Osteocyte (in vitro differentiated cells): ENCODE data around the gene CCDC142. TPM values are rescaled to one million over a fixed set of nuclear protein-coding genes. Genes with fewer than 3 reads are reported as not detected.

ENCODE experiments used
- DNase-seq: peaks from one replicate; pipeline ENCODE4 v3.0.0; 2021; ENCODE audit warnings: mixed read lengths; ENCODE audit not compliant: unreplicated experiment; ENCODE audit errors: extremely low spot score
- H3K27ac Mint-ChIP-seq: one replicate; pipeline ENCODE4 v1.8.0; 2021; ENCODE audit warnings: mild to moderate bottlenecking, mixed read lengths; ENCODE audit not compliant: unreplicated experiment
- H3K27me3 Mint-ChIP-seq: one replicate; pipeline ENCODE4 v1.8.0; 2021; ENCODE audit warnings: mixed read lengths; ENCODE audit not compliant: unreplicated experiment
- H3K36me3 Mint-ChIP-seq: one replicate; pipeline ENCODE4 v1.8.0; 2021; ENCODE audit warnings: mixed read lengths; ENCODE audit not compliant: unreplicated experiment
- H3K4me1 Mint-ChIP-seq: one replicate; pipeline ENCODE4 v1.8.0; 2021; ENCODE audit warnings: mixed read lengths; ENCODE audit not compliant: unreplicated experiment
- H3K4me3 Mint-ChIP-seq: one replicate; pipeline ENCODE4 v1.8.0; 2021; ENCODE audit warnings: mild to moderate bottlenecking, moderate library complexity, mixed read lengths; ENCODE audit not compliant: unreplicated experiment
- H3K9me3 Mint-ChIP-seq: one replicate; pipeline ENCODE4 v1.8.0; 2021; ENCODE audit warnings: mixed read lengths; ENCODE audit not compliant: unreplicated experiment
- CTCF ChIP-seq: fragments of 200-600 bp; sonication (generic); IDR thresholded peaks from 2 replicates; pipeline ENCODE4 v1.5.0; 2021; ENCODE audit warnings: antibody characterized with exemption, mild to moderate bottlenecking, moderate library complexity
- total RNA-seq: library from RNA; stranded (reverse); gene quantifications from 2 replicates; pipeline ENCODE4 v1.2.1, GENCODE V29; 2021

Gene CCDC142
- total RNA-seq, 1 donor from 2014 or later, result 20.6 TPM

- peak overlapping the region; percentile 99 for H3K4me3 Mint-ChIP-seq
- peak overlapping the region; percentile 98 for H3K27ac Mint-ChIP-seq
- DNase-seq, result no peak
- H3K36me3 Mint-ChIP-seq, result peaks cover 8% of the 10 kb centered on the region
- no peaks in the 10 kb centered on the region for H3K9me3 Mint-ChIP-seq
- H3K27me3 Mint-ChIP-seq, result no peaks in the 10 kb centered on the region
- no peak for TF ChIP-seq CTCF
- H3K4me1 Mint-ChIP-seq, result peaks cover 45% of the 10 kb centered on the region
Measured at GRCh38 chr2:74458938-74459363, 23.8 kb downstream of the CCDC142 start.

- Mint-ChIP-seq H3K4me1 (peaks cover 42% of the 10 kb centered on the region), H3K27ac (peak within 1 kb of the TSS; percentile 98), H3K27me3 (peaks cover under 1% of the 10 kb centered on the region), H3K9me3 (no peaks in the 10 kb centered on the region), H3K4me3 (peak within 1 kb of the TSS; percentile 99), H3K36me3 (peaks cover 8% of the 10 kb centered on the region)
- peak; percentile 100 for DNase-seq
- no peak for TF ChIP-seq CTCF
Measured at GRCh38 chr2:74458132-74458937, 24.5 kb downstream of the CCDC142 start, which contains the start of gene WBP1. Gene WBP1 (plus strand): TSS chr2:74458438. CDS start chr2:74458603, 165 bp downstream.

- no peak for DNase-seq
- Mint-ChIP-seq H3K4me1 (peaks cover 39% of the 10 kb centered on the region), H3K27me3 (peaks cover 8% of the 10 kb centered on the region), H3K9me3 (no peaks in the 10 kb centered on the region), H3K4me3 (peak overlapping the region; percentile 99), H3K27ac (peak overlapping the region; percentile 98), H3K36me3 (peaks cover 5% of the 10 kb centered on the region)
- TF ChIP-seq CTCF, result no peak
Measured at GRCh38 chr2:74457549-74458131, 25.2 kb downstream of the CCDC142 start.

- Mint-ChIP-seq H3K4me3 (peak overlapping the region; percentile 99), H3K4me1 (peaks cover 39% of the 10 kb centered on the region), H3K27ac (peak overlapping the region; percentile 97), H3K9me3 (no peaks in the 10 kb centered on the region), H3K27me3 (peaks cover 11% of the 10 kb centered on the region), H3K36me3 (peaks cover 3% of the 10 kb centered on the region)
- no peak for TF ChIP-seq CTCF
- DNase-seq, result no peak
Measured at GRCh38 chr2:74457129-74457548, 25.7 kb downstream of the CCDC142 start.
